ENCODE data around the gene IRF2BPL.

DNA sequence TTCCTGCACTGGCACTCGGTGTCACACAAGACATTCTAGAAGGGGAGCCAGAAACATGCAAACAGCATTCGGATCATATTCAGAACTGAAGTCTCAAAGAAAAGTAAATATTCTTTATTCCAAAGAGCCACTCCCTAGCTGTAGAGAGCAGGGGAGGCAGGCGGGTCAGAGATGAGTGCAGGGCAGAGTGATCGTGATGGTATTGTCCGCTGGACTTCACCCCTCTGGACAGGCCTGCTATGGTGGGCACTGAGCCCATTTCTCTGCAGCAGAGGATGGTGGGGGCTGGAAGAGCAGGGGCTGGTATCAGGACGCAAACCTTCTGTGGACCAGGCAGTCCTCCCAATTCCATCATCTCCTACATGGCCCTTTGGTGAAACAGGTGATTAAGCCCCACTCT is 25.6 kb downstream of the IRF2BPL start:
- TF ChIP-seq, protein P1, sequence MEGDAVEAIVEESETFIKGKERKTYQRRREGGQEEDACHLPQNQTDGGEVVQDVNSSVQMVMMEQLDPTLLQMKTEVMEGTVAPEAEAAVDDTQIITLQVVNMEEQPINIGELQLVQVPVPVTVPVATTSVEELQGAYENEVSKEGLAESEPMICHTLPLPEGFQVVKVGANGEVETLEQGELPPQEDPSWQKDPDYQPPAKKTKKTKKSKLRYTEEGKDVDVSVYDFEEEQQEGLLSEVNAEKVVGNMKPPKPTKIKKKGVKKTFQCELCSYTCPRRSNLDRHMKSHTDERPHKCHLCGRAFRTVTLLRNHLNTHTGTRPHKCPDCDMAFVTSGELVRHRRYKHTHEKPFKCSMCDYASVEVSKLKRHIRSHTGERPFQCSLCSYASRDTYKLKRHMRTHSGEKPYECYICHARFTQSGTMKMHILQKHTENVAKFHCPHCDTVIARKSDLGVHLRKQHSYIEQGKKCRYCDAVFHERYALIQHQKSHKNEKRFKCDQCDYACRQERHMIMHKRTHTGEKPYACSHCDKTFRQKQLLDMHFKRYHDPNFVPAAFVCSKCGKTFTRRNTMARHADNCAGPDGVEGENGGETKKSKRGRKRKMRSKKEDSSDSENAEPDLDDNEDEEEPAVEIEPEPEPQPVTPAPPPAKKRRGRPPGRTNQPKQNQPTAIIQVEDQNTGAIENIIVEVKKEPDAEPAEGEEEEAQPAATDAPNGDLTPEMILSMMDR (conservative IDR thresholded peaks at IDR 0.05; ENCODE audit: low read length), result no peak
- no peak for TF ChIP-seq EZH2phosphoT487 (IDR thresholded peaks at IDR 0.05; ENCODE audit: borderline replicate concordance, low read depth, low read length)

Data from OCI-LY7 (cell line).